Muscle of arm (tissue), 12 donors: Measurements from ENCODE around the gene TMEM191C. TPM values are rescaled to one million over a fixed set of nuclear protein-coding genes. Genes with fewer than 3 reads are reported as not detected.
"Not testable (repeated sequence)": the region's sequence is repeated elsewhere in the genome, so short reads cannot be mapped to it uniquely, and the experiment has no call there.

Experiments used
- DNase-seq: peaks from one replicate; pipeline ENCODE4 v3.0.0-alpha.2; 2013
- polyA plus RNA-seq, 12 donors: library from polyadenylated mRNA; unstranded; fragments of 120-200 nt; gene quantifications; one replicate each; pipeline ENCODE4 v1.2.1, GENCODE V29; 2013; ENCODE audit not compliant: insufficient read length in 12 of 12

Gene TMEM191C
- polyA plus RNA-seq, 12 donors: 0.27 to 2.5 (median 0.49) TPM; not detected in 2

DNA sequence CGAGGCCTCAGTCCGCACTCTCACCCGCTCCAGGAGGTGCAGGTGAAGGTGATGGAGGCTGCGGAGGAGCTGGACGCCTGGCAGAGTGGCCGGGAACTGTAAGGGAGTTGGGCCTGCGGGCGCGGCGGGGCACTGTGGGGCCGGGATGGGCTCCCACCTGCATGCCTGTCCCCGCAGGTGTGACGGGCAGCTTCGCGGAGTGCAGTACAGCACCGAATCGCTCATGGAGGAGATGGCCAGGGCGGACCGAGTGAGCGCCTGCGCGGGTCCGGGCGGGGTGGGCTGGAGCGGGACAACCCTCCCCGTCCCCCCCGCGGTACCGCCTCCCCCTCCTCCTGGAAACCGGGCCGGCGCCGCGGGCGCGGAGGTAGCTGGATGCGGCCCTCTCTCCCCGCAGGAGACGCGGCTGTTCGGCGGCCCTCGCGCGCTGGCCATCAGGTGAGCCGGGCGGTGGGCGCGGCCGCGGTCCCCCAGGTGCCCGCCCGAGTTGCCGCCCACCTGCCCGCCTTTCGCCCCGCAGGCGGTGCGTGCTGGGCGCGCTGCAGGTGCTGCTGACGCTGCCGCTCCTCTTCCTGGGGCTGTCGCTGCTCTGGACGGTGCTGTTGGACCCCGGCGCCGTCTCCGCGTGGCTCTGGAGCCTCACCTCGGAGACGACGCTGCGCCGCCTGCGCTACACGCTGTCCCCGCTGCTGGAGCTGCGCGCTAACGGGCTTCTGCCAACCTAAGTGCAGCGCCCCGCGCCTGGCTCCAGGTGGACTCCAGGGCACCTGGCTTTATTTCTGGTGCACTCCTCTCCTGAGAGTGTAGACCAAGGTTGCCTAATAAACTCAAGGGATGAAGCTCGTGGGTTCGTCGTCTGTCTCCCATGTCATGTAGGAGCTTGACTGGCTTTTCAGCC lies 2.2 kb downstream of the TMEM191C start:
- not testable (repeated sequence) for DNase-seq

DNA sequence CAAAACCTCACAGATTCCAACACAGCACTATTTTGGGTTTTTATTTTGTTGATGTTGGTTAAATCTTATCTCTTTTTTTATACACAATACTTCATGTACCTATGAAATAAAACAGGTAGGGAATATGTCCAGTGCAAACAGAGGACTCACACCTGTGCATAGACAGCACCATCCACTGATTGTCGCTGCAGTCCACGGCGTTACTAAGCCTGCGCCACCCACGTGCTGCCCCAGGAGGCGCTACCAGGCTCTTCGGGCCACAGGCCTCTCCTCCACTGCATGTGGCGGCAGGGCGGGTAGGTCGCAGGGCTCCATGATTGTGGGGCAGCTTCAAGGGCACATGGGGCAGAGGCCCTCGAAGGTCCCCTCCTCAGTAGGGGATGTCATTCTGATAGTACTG lies 5.8 kb downstream of the TMEM191C start:
- DNase-seq: not testable (repeated sequence)

DNA sequence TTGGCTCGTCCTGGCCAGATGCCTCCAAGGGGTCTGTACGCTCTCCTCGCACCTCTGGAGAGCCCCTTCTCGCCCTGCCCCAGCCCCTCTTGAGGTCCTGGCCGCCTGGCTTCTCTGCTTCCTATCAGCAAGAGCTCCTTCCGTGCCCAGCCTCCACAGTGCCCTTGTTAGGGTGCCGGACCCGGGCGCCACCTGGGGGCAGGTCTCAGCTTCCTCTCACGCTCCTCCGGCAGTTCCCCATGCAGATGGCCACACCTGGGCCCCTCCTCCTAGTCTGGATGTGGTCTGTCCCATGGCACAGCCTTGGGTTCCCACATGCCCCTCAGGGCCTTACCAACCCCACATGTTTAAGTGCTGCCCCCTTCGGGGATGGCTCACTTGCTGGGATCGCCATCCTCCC lies 6.5 kb downstream of the TMEM191C start:
- DNase-seq: not testable (repeated sequence)

DNA sequence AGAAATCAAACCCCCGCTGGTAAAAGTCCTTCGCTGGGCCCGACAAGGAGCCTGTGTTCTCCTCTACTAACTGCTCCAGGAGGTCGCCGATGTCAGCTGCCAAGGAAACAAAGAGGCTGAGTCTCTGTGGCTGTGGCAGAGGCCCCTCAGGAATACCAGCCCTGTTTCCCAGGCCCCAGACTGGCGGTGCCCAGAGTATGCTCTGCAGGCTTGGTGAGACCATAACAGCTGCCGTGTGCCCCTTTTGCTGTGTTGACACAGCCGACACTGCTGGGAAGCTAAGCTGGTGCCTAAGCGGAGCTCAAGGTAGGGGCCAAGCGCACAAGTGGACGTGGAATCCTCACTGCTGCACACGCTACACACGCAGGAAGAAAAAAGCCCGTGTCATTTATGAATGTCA lies 16.9 kb downstream of the TMEM191C start:
- not testable (repeated sequence) for DNase-seq

DNA sequence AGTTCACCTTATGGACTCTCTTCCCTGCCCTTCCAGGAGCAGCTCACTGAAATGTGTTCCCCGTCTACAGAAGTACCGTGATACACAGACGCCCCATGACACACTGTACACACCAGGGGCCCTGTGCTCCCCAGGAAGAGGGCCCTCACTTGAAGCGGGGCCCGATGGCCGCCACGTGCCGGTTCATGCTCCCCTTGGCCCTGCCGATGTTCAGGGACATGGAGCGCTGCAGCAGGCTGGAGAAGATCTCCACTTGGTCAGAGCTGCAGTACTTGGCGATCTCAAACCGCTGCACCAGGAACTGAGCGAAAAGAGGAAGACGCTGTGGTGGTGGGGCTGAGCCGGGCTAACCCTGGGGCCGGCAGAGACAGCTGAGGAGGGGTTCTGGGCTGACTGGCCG lies 20.5 kb downstream of the TMEM191C start:
- DNase-seq: not testable (repeated sequence)

DNA sequence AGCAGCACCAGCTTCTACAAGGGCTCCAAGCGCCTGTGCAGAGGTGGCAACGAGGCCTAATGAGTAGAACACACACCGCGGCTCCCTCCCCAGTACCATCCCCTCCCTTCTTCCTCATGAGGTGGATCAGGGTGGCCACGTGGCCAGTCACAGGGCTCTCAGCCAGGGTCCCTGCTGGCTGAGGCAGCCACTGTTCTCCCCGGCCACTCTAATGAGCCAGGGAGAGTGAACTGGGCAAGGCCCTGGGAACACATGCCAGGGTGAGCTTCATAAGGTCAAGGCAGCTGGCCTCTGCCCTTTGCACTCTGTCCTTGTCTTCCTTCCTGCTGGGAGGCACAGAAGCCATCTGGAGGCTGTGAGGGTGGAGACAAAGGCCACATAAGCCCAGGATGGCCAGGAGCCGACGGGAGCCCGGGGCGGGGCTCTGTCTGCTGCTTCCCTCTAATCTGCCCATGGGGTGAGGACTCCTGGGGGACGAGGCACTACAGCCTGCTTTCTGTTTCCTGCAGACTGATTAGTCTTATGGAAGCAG lies 22.0 kb downstream of the TMEM191C start:
- not testable (repeated sequence) for DNase-seq

DNA sequence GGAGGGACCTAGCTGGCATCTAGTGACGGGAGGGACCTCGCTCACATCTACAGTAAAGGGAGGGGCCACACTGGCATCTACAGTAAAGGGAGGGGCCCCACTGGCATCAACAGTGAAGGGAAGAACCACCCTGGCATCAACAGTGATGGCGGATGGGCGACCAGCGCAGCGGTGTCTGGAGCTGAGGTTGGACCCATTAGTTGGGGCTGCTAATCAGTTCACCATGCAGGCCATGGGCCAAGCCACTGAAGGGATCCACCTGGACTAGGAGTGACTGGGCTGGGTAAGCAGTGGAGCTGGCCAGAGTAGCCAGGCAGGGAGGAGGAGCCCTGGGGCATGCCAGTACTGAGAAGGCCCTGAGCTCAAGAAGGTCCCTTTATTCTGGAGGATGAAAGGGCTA lies 23.4 kb downstream of the TMEM191C start:
- DNase-seq: not testable (repeated sequence)

DNA sequence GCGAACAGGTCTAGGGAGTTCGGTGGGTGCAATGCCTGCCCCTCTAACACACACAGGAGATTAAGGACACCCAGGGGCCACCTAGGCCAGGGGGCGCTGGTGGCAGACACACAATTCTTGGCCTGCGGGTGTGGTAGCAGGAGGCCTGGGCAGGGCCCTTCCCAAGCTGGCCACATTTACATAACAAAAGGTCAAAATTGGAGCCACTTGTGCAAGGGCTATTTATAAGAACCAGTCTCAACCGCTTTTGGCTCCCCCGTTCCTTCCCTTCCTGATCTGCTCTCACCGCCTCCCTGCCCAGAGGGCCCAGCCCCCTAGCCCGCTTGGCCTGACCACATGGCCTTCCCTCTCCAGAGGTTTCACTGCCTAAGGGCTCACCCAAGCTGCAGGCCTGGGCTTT lies 25.1 kb downstream of the TMEM191C start:
- not testable (repeated sequence) for DNase-seq

DNA sequence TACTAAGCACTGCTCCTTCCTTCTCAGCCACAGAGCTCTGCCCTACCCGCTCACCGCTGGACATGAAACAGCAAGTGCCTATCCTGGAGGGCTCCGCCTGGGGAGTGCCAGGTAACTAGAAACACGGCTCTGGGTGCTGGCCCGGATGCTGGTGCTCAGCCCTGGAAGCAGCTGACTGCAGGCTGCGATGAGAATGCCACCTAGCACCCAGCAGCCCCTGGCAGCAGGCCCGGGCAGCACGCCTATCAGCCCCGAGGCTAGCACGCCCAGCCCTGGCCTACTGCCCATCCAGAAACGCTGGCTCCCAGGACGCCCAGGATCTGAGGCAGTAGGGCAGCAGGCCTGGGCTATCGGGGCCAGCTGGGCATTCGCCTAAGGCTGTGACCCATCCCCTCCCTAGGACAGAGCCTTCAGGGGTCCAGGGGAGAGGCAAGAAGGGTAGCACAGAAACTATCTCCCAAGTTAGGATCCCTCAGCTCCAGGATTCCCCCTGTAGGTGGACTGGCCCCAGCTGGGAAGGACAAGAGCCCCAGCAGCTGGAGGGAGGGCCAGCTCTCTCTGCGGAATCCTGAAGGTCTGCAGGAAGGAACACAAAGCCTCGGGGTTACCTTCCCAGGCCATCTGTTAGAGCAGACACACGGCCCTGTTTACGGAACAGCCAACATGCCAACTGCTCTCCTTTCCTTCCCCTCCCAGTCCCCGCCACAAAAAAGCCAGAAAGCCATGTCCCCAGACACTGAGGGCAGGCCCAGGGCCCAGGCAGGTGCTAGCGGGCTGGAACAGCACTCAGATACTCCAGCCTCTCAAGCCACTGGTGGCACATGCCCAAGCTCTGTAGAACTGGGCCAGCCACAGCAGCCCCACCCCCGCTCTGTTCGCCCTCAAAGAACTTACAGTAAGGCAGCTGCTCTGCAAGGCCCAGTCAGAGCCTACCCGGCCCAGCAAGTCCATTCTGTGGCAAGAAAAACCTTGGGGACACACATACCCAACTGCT lies 26.9 kb downstream of the TMEM191C start:
- DNase-seq: not testable (repeated sequence)

DNA sequence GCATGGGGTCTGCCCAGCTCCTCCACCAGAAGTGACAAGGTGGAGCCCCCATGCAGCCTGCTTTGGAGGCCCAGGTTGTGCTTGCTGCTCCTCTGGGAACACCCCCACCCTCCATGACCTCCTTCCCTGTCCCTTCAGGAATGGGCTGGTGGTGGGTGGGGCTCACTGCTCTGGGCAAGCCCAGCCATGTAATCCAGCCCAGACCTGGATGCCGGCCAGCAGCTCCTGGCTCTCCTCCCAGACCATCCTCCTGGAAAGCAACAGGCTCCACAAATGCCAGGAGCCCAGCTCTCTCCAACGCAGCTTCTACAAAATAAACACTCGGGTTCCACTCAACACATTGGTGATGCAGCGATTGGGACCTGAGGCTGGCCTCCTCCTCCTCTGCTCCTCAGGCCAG lies 30.8 kb downstream of the TMEM191C start:
- not testable (repeated sequence) for DNase-seq

DNA sequence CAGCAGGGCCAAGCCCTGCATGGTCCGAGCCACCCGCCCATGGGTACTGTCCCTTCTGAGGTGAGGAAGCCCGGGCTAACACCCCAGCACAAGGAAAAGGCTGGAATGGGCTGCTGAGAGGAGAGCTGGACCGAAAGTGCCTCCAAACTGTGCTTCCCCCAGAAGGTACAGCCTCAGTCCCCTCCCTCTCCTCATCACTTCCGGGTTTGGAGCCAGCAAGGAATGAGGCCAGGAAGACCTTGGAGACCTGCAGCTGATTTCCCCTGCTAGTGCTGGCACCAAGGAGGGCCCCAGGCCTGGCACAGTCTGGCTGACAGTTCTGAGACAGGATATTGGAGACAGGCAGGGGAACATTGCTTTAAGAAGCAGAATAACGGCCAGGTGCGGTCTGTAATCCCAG lies 31.3 kb downstream of the TMEM191C start:
- not testable (repeated sequence) for DNase-seq

DNA sequence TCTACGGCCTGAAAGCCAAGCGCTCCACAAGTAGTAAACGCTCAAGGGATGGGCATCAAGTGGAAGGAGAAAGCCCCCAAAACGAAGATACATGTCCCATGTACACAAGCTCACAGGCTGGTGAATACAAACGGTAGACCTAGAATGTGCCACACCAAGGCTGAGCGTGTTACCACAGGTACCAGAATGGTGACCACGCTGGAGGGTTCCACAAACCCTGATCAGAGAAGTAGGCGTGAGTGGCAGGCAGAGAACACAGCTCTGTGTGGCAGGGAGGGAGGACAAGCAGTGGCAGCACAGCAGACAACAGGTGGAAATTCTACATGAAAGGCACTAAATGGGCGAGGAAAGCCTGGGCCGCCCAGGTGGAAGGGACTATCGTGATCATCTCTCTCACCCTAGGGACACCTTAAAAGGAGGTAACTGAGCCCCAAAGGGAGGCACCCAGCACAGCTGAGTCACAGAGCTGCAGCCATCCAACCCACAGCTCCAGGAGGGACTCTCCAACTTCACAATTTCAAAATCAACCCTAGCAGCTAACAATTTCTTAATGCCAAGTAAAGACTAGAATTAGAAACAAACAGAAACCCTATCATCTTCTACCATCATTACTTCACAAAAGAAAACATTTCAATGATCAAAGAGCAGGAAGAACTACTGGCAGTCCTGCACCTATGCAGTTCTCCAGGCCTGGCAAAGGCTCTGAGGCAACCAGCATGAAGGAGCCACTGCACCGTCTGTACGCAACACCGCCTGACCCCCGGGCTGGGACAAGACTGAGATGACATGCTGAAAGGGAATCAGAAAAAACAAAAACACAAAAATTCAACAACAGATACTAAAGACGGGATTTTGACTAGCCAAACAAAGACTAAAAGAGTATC lies 32.7 kb downstream of the TMEM191C start:
- DNase-seq: not testable (repeated sequence)

DNA sequence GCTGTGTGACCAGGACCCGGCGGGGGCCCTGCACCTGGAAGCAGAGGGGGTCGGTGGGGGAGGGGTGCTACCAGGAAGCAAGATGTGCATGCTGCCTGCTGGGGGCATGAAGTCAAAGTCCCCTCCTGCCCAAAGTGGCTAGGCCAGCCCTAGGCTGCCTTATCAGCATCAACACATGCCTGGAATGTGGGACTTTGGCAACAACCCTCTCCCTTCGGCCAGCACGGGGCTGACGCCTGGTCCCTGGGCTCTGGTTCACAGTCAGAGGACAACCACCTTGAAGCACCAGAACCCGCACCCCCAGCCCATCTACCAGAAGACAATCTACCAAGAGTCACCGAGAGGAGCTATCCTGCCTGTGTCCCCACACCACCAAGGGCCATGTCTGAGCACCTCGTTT lies 43.2 kb downstream of the TMEM191C start:
- DNase-seq: not testable (repeated sequence)

DNA sequence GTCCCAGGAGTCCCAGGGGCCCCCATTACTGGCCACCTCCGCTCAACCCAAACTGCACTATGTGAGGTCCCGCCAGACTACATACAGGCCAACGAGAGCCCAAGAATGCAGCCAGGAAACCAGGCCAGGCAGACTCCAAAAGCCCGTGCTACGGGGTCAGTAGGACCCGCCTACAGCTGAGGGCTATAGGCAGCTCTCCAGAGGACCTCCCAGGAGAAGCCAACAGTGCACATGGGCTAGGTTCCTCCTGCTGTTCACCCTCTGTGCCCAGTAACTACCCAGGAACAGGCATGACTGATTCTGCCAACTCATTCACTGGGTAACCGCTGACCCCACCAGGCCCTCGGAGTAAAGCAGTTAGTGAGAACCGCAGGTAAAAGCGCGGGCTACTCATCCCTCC lies 44.8 kb downstream of the TMEM191C start:
- not testable (repeated sequence) for DNase-seq

DNA sequence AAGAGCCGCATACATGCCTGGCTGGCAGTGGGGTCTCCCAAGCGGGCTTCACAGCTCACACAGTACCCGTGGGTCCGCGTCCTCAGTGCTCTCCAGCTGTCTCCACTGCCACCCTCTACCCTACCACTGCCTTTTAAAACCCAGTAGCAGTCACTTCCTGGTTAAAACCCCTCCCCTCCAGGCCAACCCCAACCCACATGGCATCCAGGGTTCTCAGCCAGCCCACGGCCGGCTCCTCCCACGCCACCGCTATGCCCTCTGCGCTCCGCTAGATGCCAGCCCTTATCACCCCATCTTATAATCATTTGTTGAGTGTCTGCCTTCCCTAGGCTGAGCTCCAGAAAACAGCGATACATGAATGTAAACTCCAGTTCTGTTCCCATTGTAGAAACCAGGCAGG lies 46.9 kb downstream of the TMEM191C start:
- DNase-seq: not testable (repeated sequence)

DNA sequence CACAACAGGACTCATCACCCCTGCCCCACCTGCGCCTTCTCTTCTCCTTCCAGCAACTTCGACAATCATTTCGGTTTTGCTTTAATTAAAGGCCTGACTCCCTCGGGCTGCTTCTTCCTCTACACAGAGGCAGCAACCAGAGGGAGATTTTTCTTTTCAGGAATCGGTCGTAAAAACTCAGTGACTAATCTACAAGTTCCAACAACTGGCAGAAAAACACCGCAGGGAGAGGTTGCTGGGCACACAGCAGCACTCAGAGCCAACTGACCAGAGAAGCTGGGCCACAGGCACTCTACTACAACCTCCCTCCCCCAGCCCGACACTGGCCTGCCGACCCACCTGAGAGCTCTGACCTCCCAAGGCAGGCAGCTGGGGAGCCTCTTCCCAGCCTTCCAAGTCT lies 48.0 kb downstream of the TMEM191C start:
- DNase-seq: not testable (repeated sequence)

DNA sequence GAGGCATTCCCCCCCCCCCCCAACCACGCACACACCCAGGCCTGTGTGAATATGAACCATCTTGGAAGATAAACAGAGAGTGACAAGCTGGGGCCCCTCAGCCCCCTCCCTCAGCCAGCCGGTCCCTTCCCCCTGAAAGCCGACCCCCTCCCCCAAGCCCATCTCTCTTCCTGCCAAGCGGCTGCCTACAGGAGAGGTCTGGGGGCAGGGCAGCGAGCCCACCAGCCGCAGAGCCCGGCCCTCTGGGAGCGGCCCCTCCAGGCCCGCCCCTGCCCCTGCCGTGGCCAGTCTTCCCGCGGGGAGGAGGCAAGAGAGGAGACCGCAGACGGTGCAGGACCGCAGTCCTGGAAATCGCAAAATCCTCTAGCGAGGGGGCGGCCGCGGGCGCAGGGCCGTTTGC lies 49.3 kb downstream of the TMEM191C start:
- DNase-seq: not testable (repeated sequence)

DNA sequence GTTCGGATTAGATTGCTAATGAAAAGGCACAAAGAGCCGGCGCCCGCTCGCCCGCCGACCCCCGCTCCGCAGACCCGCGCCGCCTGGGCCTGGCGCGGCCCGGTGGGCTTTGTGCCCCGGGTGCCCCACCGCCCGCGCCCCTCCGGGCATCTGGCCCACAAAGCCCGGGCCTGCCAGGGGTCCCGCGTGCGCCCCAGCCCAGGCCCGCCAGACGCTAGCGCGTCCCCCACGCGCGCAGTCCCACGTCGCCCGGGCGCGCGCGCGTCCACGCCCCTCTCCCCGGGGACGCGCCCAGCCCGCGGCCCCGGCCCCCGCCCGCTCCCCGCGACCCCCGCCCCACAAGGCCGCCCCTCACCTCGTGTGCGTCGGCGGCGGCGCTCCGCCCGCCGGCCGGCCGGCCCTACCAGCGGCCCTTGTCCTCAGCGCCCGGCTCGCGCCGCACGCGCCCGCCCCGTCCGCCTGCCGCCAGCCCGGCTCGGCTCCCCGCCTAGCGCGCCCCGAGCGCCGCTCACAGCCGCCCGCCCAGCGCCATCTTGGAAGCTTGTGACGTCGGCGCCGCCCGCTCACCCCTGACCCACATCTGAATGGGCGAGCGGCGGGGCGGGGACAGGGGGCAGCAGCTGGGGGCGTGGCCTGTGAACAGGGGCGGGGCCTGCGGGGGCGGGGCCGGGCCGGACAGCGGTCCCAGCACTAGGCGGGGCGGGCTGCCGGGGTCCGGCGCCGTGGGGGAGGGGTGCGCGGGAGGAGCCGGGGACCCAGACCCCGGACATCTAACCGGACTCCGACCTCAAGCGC lies 50.0 kb downstream of the TMEM191C start:
- not testable (repeated sequence) for DNase-seq
